GM19239 (cell line): Measurements from ENCODE around the gene FHIT.

Source experiments
- DNase-seq: peaks from one replicate; pipeline ENCODE4 v3.0.0; 2011; ENCODE audit warnings: low spot score; ENCODE audit not compliant: insufficient read length
- FAIRE-seq: peaks from 2 replicates; lab custom pipeline; 2011; peaks lifted over from hg19 to GRCh38; lab: Jason Lieb, UNC

The FHIT gene

DNA sequence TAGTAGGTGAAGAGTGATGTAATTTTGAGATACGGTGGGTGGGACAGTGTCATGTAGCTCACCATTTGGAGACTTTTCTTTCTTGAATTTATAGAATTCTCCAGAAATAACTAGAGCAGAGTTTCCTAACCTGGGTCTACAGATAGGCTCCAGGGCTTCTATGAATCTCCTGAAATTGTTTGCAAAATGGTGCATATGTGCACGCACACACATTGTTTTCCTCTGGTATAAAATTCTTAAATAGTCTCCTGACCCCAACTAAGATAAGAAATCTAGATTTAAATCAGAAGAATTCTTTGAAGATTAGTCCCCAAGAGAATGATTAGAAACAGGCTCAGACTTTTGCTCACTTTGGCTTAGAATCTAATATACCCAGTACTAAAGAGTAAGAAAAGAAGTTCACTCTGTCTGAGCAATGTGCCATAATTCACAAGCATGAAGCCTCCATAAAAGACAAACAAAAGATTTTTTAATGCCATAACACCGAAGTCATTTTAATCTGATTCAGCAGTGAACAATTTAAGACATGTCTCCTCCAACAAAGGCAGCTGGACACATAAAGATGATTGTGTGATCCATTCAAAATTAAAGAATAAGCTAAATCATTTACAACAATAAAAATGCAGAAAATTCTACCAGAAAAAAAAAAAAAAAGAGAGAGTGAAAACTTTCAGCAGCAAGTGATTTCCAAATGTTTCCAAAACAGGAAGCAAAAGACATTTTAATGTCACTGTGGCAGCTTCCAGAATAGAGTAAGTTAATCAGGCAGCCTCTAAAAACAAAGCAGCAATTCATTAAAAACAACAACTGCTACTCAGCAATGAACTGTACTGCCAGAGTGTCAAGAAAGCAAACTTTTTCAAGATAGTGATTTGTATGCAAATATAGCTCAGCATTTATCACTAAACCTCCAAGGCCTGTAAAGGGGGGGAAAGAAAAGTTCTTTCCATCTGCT is 1225.9 kb downstream of the FHIT start:
- FAIRE-seq (no peak), DNase-seq (no peak)

DNA sequence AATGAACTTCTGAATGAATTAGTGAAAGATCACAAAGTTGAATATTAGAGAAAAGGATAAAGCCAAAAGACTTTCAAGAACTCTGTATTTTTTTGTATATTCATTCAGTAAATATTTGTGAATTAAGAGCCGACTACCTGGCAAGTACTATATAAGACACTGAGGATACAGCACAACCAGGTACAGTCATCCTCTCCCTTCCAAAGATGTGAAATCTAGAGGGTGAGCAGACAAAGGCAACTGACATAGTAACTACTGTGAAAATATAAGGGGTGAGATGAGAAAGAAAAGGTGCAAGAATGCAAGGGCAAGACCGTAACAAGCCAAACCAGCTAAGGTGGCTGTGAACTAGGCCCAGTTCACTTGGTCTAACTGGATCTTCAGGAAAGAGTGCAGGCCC is 1226.9 kb downstream of the FHIT start:
- no peak for FAIRE-seq

DNA sequence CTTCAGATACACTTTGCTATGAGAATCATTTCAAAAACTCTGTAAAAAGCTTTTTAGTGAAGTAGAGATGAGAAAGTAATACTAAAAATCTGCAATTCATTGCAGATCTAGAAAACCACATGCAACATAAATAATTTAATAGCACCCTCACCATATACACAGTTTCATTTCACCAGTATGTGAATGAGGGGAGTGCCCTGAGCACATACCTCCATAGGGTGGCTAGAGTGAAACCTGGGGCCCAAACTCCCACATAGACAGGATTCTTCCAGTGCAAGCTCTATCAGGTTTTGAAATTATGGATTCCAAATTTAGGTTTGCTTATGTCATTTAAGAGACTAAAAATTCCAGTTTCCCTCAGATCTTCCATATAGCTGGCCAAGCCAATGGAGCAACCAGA is 1228.1 kb downstream of the FHIT start:
- DNase-seq (no peak), FAIRE-seq (no peak)

More for the DNA sequence above, 1226.9 kb downstream of the FHIT start:
- DNase-seq, result no peak

DNA sequence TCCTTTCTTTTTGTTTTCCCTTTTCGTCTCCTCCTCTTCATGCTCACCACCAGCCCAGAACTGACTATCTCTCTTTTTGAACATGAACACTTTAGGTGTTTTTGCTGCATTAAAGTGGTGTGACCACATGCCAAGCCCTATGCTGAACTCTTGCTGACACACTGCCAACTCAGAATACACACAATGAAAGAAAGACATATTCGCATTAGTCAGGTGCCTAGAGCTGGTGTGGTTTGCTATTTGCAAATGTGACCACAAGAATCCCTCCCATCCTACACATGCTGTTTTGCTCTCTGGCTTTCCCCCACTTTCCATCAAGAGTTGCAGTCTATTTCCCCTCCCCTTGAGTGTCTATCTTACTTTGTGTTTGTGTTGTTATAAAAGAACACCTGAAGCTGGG is 1233.6 kb downstream of the FHIT start:
- DNase-seq (no peak), FAIRE-seq (no peak)

DNA sequence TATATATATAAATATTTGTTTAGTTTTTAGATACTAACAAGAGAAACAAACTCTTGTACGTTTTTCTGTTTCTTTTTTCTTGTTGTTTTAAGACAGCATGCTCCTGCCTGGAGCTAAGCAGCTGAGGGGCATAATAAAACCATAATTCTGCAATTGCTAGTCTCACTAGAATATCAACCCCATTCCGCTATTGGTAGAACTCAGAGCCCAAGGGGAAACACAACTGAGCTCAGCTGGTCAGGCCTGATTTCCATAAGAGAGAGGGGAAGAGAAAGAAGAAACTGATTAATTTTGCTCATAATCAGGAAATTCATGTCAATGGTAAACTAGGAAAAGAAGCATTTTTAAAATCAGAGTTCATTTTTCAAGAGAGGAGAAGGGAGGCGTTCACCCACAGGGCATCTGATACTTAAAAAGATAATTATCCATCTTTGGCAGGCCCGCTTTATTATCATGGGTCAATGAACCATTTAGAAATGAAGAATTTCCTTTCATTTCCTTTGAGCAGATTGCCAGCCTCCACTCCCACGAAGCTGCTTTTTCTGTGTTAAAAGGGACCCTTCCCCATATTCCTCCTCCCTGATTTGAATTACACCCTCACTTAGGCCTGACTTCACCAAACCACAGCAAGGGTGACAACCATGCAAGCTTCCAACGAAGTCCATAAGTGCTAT is 1236.1 kb downstream of the FHIT start:
- DNase-seq (no peak), FAIRE-seq (no peak)

DNA sequence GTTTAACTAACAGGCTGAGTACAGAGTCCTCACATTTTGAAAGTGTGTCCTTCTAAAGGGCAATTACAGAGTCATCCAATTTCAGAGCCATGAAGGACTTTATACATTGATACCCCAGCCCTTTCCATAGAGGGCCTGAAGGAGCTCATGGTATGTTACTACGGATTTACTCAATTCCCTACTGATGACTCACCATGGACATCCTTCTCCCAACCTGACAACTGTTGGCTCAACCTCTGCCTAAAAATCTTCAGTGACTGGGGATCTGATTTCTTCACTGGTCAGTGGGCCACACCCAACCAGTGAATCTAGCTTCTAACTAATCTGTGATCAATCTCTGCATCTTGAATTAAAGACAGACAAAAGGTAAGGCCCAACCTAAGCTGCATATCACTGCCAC is 1238.0 kb downstream of the FHIT start:
- DNase-seq (no peak), FAIRE-seq (no peak)

DNA sequence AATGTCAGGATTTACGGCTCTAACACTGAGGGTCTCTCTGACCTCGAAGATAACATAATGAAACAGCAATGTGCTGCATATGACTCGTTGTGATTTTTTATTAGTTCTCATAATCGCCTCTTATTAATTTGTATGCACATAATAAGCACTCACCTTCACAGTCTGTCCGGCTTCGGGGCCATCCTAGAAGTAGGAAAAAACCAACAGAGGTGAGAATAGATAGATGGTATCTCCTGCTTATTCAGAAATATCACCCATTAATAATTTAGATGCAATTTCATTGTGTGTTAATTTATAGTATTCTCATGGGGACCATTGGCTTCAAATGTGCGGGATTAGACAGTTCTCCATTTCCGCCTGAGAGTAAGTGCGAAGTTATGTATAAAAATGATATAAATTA is 1240.0 kb downstream of the FHIT start:
- DNase-seq (no peak), FAIRE-seq (no peak)

DNA sequence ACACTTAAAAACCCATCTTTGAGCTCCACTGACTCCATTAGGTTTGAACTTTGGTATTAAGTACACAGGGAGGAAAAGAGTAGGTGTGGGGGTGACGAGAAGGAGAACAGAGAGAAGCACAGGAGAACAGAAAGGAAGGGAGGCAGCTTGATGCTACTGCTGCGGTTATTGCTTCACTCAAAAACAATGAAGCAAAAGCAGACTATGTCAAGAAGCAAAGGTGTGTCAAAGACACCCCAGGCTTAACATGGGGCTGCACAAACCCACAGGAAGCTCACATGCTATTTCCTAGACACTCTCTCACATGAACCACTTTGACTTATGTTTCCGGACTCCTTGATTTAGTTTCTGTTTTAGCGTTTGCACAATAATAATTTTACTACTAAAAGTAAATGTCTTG is 1240.5 kb downstream of the FHIT start:
- DNase-seq, result no peak
- no peak for FAIRE-seq

DNA sequence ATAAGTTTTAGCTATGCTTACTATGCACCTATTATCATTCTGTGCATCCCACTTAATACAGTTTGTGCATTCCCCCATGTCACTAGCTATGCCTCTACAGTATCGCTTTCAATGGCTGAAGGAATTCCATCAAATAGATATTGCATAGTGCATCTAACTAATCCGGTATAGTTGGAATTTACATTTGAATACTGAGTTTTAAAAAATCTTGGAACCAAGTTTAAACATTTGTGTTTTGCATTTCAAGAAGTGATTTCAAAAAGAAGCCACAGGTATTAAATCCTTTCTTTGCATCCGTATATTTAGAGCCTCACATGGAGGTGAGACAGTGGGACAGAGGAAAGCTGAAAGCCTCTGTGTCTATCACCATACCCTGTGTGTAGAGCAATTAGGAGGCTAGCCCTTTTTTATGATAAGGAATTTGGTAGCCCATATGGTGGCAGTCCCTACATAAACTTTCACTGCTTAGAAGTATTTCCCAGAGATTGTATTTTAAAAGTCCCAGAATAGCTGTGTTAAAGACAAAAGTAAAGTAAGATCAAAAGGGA is 1241.2 kb downstream of the FHIT start:
- DNase-seq (no peak), FAIRE-seq (no peak)

DNA sequence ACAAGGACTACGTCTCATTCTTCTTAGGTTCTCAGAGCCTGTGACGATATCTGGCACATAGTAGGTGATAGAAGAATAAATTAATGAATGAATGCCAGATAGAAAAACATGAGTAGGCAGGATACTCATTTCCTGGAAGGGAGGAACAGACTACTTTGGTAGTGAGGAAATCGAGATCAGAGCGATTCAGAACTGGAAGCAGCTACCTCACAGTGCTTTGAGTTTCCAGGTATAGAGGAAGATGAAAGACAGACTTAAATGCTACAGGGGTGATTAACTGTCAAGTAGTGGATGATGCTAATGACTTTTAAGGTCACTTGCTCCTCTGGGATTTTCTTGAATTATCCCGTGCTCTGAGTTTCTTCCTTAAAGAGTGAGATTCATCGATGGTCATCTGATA is 1249.9 kb downstream of the FHIT start:
- DNase-seq (no peak), FAIRE-seq (no peak)

DNA sequence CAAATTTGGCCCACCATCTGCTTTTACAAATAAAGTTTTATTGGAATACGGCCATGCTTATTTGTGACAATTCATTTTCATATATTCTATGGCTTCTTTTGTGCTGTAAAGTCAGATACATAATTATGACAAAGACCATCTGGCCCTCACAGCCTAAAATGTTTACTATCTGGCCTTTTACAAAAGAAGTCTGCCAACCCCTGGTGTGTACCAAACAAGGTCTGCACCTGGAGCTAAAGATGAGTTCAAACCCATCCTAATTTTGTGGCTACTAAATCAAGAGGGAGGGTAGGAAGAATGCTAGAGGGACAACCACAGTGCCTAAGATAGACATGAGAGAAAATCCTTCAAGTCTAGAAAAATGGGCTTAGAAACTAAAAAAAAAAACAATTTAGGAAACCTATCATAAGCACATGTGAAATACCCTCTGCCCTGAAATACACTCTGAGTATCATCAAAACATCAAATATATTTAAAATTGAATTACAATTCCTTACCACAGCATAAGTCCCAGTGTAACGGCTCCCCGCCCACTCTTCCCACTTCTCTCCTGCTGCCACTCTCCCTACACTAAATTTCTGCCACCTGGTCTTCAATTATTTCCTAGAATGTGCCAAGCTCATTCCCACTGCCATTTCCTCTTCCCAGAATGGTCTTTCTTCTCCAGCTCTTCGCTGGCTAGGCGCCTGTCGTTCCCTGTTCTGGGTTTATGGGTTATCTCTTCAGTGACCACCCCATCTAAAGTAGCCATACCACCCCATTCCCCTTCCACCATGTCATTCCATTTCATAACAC is 1250.7 kb downstream of the FHIT start:
- DNase-seq (no peak), FAIRE-seq (no peak)

DNA sequence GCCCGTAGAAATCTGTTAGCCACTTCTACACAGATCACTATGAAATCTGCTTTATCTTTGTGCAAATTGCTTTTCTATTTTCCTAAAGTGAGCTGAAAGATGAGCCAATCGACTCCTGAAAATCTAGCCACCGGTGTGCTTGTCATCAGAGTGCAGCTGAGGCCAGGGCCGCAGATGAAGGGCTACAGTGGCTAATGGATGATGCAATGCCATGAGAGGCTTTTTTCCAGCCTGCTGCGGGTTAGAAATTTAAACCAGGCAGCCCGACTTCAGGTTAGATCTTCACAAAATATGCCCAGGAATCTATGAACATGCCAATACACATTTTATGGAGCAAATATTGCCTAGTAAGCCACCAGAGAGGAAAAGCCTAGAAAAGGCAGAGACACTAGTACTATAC is 1253.2 kb downstream of the FHIT start:
- FAIRE-seq, result no peak
- no peak for DNase-seq

DNA sequence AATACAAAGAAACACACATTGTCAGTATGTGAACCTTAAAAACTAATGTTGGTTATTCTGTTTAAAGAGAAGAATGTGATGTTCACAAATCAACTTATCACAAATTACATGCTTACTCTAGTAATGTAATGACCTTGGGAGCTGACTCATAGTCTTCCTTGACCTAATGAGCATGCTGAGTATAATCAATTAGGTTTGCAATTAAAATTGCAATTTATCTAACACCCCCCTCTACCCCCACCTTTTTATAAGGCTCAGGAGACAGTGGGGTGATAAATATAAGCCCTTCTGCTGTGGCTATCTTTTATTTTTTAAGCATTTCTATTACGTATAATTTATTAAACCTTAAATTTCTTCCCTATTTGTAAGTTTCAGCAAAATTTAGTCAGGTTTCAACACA is 1253.7 kb downstream of the FHIT start:
- DNase-seq (no peak), FAIRE-seq (no peak)

DNA sequence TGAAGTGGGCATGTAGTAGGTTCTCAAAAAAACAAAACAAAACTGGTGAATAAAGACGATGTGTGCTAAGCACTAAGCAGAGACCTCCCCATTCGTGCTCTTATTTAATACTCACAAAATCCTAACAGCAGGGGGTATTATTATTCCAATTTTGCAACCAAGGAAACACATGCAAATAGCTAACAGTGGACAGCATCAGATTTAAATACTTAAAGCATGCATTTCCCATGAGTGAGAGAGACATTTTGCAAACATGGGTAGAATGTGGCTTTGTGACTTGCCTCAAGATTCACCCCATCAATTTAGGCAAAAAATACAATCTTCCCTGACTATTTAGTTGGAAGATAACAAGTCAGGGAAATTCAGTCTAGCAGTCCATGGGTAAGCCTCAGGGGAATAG is 1255.2 kb downstream of the FHIT start:
- DNase-seq (no peak), FAIRE-seq (no peak)

DNA sequence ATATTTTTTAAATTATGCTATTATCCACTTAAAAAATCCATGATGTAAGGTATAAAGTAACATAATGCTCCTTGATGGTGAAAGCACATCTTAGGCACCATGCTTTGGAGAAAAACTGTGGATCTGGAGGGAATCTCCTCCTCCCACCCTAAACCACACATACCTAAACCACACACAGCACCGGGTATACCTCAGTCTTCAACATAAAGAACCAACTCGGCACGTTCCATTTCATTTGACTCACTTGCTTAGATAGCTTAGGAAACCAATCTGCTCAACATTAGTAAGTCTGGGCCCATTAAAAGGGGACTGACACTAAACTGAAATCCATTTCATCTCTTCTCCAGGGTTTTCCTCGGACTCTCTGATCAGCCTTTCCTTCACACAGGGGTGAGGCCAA is 1255.7 kb downstream of the FHIT start:
- DNase-seq (no peak), FAIRE-seq (no peak)

DNA sequence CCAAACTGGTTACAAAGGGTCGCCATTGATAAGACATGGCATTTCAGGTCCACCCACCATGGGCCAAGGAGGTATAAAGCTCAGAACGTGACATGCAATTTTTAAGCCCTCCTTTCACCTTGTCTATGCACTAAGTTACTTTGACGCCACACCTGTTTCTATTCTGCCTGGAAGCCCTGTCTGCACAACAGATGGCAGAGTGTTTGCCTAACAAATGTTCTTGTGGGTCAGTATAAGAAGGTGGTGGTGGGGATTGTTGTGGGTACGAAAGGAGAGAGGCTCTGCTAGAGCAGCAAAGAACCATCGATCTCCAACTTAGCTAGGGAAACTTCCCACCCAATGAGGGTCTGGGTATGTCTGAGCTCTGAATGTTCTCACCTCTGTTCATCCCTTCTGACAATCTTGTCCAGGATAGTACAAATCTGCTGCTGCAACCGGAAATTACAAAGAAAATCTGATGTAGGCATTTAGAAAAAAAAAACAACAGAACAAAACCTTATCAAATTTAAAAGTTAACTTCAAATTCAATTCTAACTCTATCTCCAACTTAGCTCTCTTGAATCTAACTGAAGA is 1256.4 kb downstream of the FHIT start:
- DNase-seq, result no peak
- no peak for FAIRE-seq

DNA sequence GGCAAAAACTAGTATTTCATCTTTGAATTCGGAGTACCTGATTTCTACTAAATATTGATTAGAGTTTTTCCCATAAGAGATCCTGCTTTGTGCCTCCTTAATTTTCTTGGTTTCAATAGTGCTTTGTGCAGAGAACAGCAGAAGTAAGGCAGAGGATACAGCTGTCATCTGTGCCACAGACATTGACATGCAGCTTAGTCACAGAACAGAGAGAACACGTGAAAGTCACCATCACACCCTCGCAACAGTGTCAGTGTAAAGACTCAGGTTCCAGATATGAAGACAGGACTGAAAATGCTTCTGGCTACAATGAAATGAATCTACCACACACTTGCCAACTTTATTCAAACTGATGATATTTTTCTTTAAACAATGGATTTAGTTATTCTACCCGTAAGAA is 1258.7 kb downstream of the FHIT start:
- FAIRE-seq (no peak), DNase-seq (no peak)

DNA sequence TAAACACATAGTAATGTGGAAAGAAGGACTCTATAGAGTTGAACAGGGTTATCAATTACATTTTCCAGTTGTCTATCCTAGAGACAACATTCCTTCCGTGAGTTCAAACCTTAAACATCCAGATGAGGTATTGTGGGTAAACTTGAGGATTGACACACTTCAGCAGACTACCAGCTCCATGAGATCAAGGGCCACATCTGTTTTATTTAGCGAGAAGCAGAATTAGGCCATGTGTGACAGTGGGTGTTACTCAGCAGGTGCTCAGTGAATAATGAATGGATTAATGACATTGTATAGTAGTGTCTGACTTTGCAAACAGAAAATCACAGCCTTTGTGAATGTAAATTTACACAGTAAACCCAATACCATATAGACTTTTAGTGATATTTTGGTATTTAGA is 1260.3 kb downstream of the FHIT start:
- DNase-seq (no peak), FAIRE-seq (no peak)

DNA sequence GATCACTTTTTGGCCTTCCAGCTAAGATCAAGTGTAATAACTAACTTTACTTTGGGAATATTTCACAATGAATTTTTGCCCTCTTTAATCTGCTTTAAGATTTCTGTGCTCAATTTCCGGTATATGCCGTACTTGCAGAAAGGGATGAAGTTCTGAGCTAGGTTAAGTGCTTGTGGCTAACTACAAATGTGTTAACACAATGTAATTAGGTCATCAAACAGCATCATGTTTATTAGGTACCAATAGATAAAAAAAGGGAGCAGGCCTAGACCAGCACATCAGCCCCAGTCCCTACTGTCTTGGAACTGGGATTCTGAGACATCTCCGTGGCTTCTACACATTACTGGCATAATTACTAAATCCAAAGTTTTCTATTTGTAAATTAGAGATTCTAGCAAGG is 1268.7 kb downstream of the FHIT start:
- DNase-seq (no peak), FAIRE-seq (no peak)

DNA sequence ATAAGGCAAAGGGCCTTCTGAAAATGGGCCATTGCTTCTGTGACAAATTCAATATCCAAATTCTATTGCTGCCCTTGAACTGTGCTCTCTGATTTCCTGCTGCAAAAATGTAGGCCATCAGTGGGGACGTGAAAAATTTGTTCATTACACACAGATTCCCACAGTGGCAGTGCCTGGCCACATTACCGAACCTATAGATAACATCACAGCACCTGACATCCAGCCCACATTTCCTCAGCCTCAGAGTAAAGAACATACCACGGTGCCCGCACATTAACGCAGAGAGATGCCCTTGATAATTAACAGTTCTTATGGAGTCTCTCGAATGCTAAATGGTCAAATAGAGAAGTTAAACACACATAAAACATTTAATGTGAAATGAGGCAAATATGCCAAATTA is 1269.9 kb downstream of the FHIT start:
- no peak for DNase-seq
- FAIRE-seq, result no peak
